Measurements from ENCODE around the gene CTSV. TPM values are rescaled to one million over a fixed set of nuclear protein-coding genes. Genes with fewer than 3 reads are reported as not detected.
"Not testable (repeated sequence)": the region's sequence is repeated elsewhere in the genome, so short reads cannot be mapped to it uniquely, and the experiment has no call there.

The CTSV gene
- total and polyA plus RNA-seq, 8 donors, result 0.24 to 3.4 (median 2.8) TPM

DNA sequence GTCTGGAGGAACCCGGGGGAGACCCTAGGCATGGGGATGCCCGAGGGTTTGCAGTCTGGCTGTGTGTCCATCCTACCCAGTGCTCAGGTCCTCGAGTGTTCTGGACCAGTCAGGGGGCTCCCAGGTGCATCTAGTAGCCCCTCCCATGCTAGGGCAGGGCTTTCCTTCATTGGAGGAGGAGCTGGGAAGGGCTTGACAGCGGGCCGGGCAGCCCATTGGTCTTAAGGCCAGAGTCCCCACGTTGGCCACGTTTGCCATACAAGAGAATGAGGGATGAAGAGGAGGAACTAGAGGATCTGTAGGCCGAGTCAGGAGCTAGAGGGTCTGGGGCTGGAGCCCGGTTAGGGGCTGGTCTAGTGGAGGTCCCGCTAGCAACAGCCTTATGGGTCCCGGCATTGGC is 37.3 kb upstream of the CTSV start:
- no peak overlapping the region for H3K27ac ChIP-seq
- H3K36me3 ChIP-seq, result no peaks in the 10 kb centered on the region
- TF ChIP-seq, protein P1, sequence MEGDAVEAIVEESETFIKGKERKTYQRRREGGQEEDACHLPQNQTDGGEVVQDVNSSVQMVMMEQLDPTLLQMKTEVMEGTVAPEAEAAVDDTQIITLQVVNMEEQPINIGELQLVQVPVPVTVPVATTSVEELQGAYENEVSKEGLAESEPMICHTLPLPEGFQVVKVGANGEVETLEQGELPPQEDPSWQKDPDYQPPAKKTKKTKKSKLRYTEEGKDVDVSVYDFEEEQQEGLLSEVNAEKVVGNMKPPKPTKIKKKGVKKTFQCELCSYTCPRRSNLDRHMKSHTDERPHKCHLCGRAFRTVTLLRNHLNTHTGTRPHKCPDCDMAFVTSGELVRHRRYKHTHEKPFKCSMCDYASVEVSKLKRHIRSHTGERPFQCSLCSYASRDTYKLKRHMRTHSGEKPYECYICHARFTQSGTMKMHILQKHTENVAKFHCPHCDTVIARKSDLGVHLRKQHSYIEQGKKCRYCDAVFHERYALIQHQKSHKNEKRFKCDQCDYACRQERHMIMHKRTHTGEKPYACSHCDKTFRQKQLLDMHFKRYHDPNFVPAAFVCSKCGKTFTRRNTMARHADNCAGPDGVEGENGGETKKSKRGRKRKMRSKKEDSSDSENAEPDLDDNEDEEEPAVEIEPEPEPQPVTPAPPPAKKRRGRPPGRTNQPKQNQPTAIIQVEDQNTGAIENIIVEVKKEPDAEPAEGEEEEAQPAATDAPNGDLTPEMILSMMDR (IDR thresholded peaks at IDR 0.05), result no peak
- H3K9me3 ChIP-seq, result no peaks in the 10 kb centered on the region
- ATAC-seq, result no peak
- intact Hi-C loops (cut with DNase I), result no loop called here
- peaks cover 26 to 96% of the 10 kb centered on the region in 2 donors for H3K27me3 ChIP-seq
- DNase-seq, result no peak
- no peak overlapping the region for H3K4me3 ChIP-seq
- no peaks in the 10 kb centered on the region for H3K4me1 ChIP-seq

DNA sequence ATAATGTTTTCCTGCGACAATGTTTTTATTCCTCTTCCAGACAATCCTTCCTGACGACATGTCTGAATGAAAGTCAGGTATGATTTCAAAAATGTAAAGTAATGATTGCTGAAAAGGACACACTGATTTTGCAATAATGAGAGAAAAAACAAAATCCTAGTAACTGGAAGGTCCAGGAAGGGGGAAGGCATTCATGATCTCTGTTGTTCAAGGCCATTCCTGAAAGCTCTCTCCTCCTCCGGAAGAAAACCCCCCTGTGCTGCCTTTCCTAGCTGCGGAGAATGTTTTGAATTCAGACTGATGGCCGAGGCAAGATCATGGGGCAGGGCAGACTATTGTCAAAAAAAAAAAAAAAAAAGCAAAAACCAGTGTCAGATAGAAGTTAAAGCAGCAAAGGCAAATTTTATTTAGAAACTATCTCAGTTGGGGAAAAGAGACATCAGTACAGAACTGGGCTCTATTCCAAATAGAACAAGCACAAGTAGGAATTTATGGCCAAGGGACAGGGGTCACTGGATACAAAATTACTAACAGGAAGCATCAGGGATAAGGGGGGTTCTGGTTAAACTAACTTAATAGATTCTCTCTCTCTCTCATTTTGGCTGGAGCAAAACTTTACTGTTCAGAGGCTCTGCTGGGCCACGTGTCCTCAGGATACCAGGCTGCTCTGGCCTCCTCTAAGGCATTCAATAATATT is 36.5 kb upstream of the CTSV start:
- DNase-seq, result peak in 1 of 4 donors; percentile 18
- H3K27ac ChIP-seq, result no peak overlapping the region

DNA sequence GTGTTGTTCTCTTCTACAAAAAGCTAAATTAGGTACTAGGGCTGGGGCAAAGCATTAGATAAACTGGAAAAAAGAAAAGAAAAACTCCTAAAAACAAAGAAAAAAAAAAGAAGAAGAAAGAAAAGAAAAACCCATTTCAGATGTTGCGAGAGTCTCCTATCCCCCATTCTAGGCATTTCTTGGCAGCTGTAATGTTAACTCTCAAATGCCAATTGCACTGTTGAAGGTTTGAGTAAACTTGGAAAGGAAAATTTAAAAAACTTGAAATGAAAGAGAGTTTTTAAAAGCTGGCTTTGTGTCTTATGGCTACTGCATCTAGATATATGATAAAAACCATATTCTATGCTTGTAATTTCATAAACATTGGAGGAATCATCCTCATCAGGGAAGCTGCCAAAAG is 34.6 kb upstream of the CTSV start:
- intact Hi-C loops (cut with DNase I), result no loop called here
- TF ChIP-seq, protein P1 (IDR thresholded peaks at IDR 0.05), result no peak
- DNase-seq (peak in 1 of 4 donors; percentile 14), ATAC-seq (no peak)
- Histone ChIP-seq H3K36me3 (no peaks in the 10 kb centered on the region), H3K4me1 (no peaks in the 10 kb centered on the region), H3K4me3 (no peak overlapping the region), H3K9me3 (no peaks in the 10 kb centered on the region), H3K27me3 (peaks cover 26 to 81% of the 10 kb centered on the region in 2 donors), H3K27ac (no peak overlapping the region)

More for the DNA sequence above, 36.5 kb upstream of the CTSV start:
- intact Hi-C loops (cut with DNase I), result no loop called here
- TF ChIP-seq, protein P1 (IDR thresholded peaks at IDR 0.05), result no peak
- H3K4me3 ChIP-seq, result no peak overlapping the region
- no peak for ATAC-seq
- H3K36me3 ChIP-seq, result no peaks in the 10 kb centered on the region
- peaks cover 26 to 90% of the 10 kb centered on the region in 2 donors for H3K27me3 ChIP-seq
- no peaks in the 10 kb centered on the region for H3K9me3 ChIP-seq
- H3K4me1 ChIP-seq, result no peaks in the 10 kb centered on the region

DNA sequence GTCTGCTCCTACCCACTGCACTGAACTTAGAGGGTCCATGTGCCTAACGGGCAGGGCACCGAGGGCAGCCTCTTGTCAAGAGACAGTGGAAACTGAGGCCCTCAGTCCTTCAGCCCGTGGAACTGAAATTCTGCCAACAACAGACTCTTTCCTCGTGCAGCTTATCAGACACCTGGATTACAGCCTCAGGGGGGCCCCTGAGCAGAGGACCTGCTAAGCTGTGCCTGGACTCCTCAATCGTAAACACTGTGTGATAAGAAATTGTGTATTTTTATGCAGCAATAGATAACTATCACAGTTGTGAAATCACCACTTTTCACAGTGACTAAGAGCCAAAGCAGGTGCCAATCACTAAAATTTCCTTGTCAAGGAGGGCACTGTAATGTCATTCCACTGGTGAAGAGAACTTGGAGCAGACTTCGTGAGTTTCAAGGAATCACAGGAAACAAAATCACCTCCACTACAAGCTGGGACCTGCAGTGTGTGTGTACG is 33.4 kb upstream of the CTSV start:
- Histone ChIP-seq H3K4me1 (no peaks in the 10 kb centered on the region), H3K4me3 (no peak overlapping the region), H3K27ac (no peak overlapping the region), H3K9me3 (no peaks in the 10 kb centered on the region), H3K36me3 (no peaks in the 10 kb centered on the region), H3K27me3 (peaks cover 15 to 69% of the 10 kb centered on the region in 2 donors)
- DNase-seq (no peak), ATAC-seq (no peak)
- intact Hi-C loops (cut with DNase I), result no loop called here
- TF ChIP-seq, protein P1 (IDR thresholded peaks at IDR 0.05), result no peak

DNA sequence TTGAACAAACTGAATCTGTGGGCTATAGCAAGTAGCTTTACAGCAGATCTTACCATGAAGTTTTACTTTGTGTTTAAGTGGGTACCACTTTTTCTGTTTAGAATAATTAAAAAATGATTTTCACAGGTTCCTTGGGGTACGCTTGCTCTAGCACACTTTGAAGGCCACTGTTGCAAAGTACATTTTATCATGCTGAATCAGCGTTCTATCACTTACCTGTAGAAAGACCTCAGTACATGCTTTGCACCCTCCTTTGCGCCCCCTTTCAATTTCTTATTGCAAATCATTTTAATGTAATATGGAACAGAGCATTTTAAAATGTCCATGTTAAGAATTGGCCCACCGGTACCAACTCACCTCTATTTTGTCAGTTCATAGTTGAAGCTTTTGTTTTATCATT is 31.4 kb upstream of the CTSV start:
- H3K4me1 ChIP-seq; H3K27ac ChIP-seq; DNase-seq; H3K9me3 ChIP-seq; H3K36me3 ChIP-seq; ATAC-seq; intact Hi-C loops (cut with DNase I); H3K4me3 ChIP-seq: not testable (repeated sequence)
- H3K27me3 ChIP-seq, result peaks cover 0 to 49% of the 10 kb centered on the region in 2 donors

All from left lung (tissue), 10 donors.